Lower leg skin (tissue), 3 donors: ENCODE results near the gene DKK3.

Experiments used
- CTCF ChIP-seq, 3 donors: fragments of 450-650 bp; IDR thresholded peaks; one replicate each; pipeline ENCODE4 v1.5.1; 2016; ENCODE audit warnings: antibody characterized with exemption in 3 of 3, mild to moderate bottlenecking in 3 of 3, moderate library complexity in 2 of 3
- POLR2A ChIP-seq, 2 donors: fragments of 450-650 bp; IDR thresholded peaks; one replicate each; pipeline ENCODE4 v1.6.1; 2016 to 2017; ENCODE audit warnings: antibody characterized with exemption in 2 of 2, mild to moderate bottlenecking in 1 of 2, moderate library complexity in 1 of 2

- TF ChIP-seq CTCF (IDR thresholded peaks at IDR 0.05) = no peak
- TF ChIP-seq POLR2A (IDR thresholded peaks at IDR 0.05) = no peak
Observed at GRCh38 chr11:11923828-11924227, 84.6 kb downstream of the DKK3 start.
